H9 (cell line): ENCODE results near the gene PTPRS. TPM values are rescaled to one million over a fixed set of nuclear protein-coding genes. Genes with fewer than 3 reads are reported as not detected.

Experiments
- DNase-seq: peaks from one replicate; pipeline ENCODE4 v3.0.0-alpha.2; 2017
- H2AFZ ChIP-seq: one replicate; pipeline ENCODE4 v1.6.1; 2013; ENCODE audit warnings: mild to moderate bottlenecking, low read length, control low read depth, moderate library complexity
- H2AK5ac ChIP-seq: 2 replicates; pipeline ENCODE4 v1.6.1; 2013; ENCODE audit warnings: low read length, control low read depth, mixed read lengths; ENCODE audit not compliant: insufficient read length
- H2BK120ac ChIP-seq: one replicate; pipeline ENCODE4 v1.6.1; 2013; ENCODE audit warnings: low read depth, mild to moderate bottlenecking, low read length, control low read depth, inconsistent platforms; ENCODE audit not compliant: poor library complexity, severe bottlenecking
- H2BK12ac ChIP-seq: 2 replicates; pipeline ENCODE4 v1.6.1; 2013; ENCODE audit warnings: low read length, control low read depth, mixed read lengths, low read depth; ENCODE audit not compliant: insufficient read length
- H2BK15ac ChIP-seq: 2 replicates; pipeline ENCODE4 v1.6.1; 2013; ENCODE audit warnings: low read depth, low read length, control low read depth
- H2BK20ac ChIP-seq: one replicate; pipeline ENCODE4 v1.6.1; 2013; ENCODE audit warnings: low read depth, mild to moderate bottlenecking, low read length, control low read depth, inconsistent platforms; ENCODE audit not compliant: poor library complexity, severe bottlenecking
- H2BK5ac ChIP-seq: 2 replicates; pipeline ENCODE4 v1.6.1; 2013; ENCODE audit warnings: low read length, control low read depth, mixed read lengths; ENCODE audit not compliant: insufficient read length
- H3K14ac ChIP-seq: 2 replicates; pipeline ENCODE4 v1.6.1; 2013; ENCODE audit warnings: low read length, control low read depth; ENCODE audit not compliant: insufficient read depth
- H3K18ac ChIP-seq: 2 replicates; pipeline ENCODE4 v1.6.1; 2013; ENCODE audit warnings: low read depth, mild to moderate bottlenecking, mixed read lengths, low read length, control low read depth; ENCODE audit not compliant: insufficient read length
- H3K23ac ChIP-seq: 2 replicates; pipeline ENCODE4 v1.6.1; 2013; ENCODE audit warnings: low read length, control low read depth, mixed read lengths, low read depth; ENCODE audit not compliant: insufficient read length
- H3K23me2 ChIP-seq: 2 replicates; pipeline ENCODE4 v1.6.1; 2013; ENCODE audit warnings: low read depth, mild to moderate bottlenecking, mixed read lengths, low read length, control low read depth; ENCODE audit not compliant: insufficient read length, poor library complexity, severe bottlenecking
- H3K27ac ChIP-seq: 2 replicates; pipeline ENCODE4 v1.5.1; 2013; ENCODE audit warnings: low read length, control low read depth, mixed read lengths, low read depth; ENCODE audit not compliant: insufficient read length
- H3K27me3 ChIP-seq: 2 replicates; pipeline ENCODE4 v1.6.1; 2013; ENCODE audit warnings: low read length, control low read depth, inconsistent platforms; ENCODE audit not compliant: insufficient read depth
- H3K4ac ChIP-seq: 2 replicates; pipeline ENCODE4 v1.6.1; 2013; ENCODE audit warnings: low read depth, mild to moderate bottlenecking, control low read depth, inconsistent platforms, low read length, moderate library complexity
- H3K4me1 ChIP-seq: 2 replicates; pipeline ENCODE4 v1.6.1; 2013; ENCODE audit warnings: low read length, control low read depth, inconsistent platforms; ENCODE audit not compliant: insufficient read depth
- H3K4me2 ChIP-seq: 2 replicates; pipeline ENCODE4 v1.6.1; 2013; ENCODE audit warnings: low read length, control low read depth, mixed read lengths; ENCODE audit not compliant: insufficient read length, insufficient read depth
- H3K56ac ChIP-seq: 2 replicates; pipeline ENCODE4 v1.6.1; 2013; ENCODE audit warnings: low read depth, mild to moderate bottlenecking, mixed read lengths, low read length, control low read depth; ENCODE audit not compliant: insufficient read length
- H3K79me1 ChIP-seq: 2 replicates; pipeline ENCODE4 v1.6.1; 2013; ENCODE audit warnings: low read depth, mild to moderate bottlenecking, moderate library complexity, low read length, control low read depth, inconsistent platforms; ENCODE audit not compliant: insufficient read depth, poor library complexity, severe bottlenecking
- H3K79me2 ChIP-seq: 2 replicates; pipeline ENCODE4 v1.6.1; 2013; ENCODE audit warnings: low read length, control low read depth, inconsistent platforms; ENCODE audit not compliant: insufficient read depth
- H3K9ac ChIP-seq: 2 replicates; pipeline ENCODE4 v1.6.1; 2013; ENCODE audit warnings: low read length, control low read depth, mixed read lengths; ENCODE audit not compliant: insufficient read length; ENCODE audit errors: extremely low read depth
- H3K9me3 ChIP-seq: one replicate; pipeline ENCODE4 v1.6.1; 2013; ENCODE audit warnings: low read depth, low read length, inconsistent platforms; ENCODE audit not compliant: control insufficient read depth
- H3T11ph ChIP-seq: one replicate; pipeline ENCODE4 v1.6.1; 2013; ENCODE audit warnings: mild to moderate bottlenecking, low read length, control low read depth, inconsistent platforms
- H4K20me1 ChIP-seq: one replicate; pipeline ENCODE4 v1.6.1; 2013; ENCODE audit not compliant: control insufficient read depth, insufficient read length, insufficient read depth
- H4K5ac ChIP-seq: 2 replicates; pipeline ENCODE4 v1.6.1; 2013; ENCODE audit warnings: low read depth, mild to moderate bottlenecking, mixed read lengths, low read length, control low read depth; ENCODE audit not compliant: insufficient read length
- H4K8ac ChIP-seq: replicated peaks from 2 replicates; pipeline ENCODE4 v1.6.1; 2013; ENCODE audit warnings: low read length, control low read depth, mixed read lengths, low read depth; ENCODE audit not compliant: insufficient read length
- H4K91ac ChIP-seq: 2 replicates; pipeline ENCODE4 v1.6.1; 2013; ENCODE audit warnings: low read depth, mild to moderate bottlenecking, moderate library complexity, mixed read lengths, low read length, control low read depth; ENCODE audit not compliant: insufficient read length
- H3K27ac Mint-ChIP-seq, 3 experiments: 2 replicates in 2 of 3; 3 replicates in 1 of 3; pipeline ENCODE4 v1.8.0; 2020 to 2021; ENCODE audit warnings: mixed read lengths in 3 of 3, mild to moderate bottlenecking in 1 of 3, moderate library complexity in 1 of 3
- H3K27me3 Mint-ChIP-seq: 2 replicates; pipeline ENCODE4 v1.8.0; 2021; ENCODE audit warnings: low read depth, mild to moderate bottlenecking, moderate library complexity, mixed read lengths
- H3K36me3 Mint-ChIP-seq, 3 experiments: 2 replicates in 2 of 3; 3 replicates in 1 of 3; pipeline ENCODE4 v1.8.0; 2020 to 2021; ENCODE audit warnings: low read depth in 3 of 3, mixed read lengths in 3 of 3; ENCODE audit not compliant: insufficient read depth in 1 of 3
- H3K4me1 Mint-ChIP-seq, 2 experiments: 2 replicates each; pipeline ENCODE4 v1.8.0; 2020; ENCODE audit warnings: mixed read lengths in 2 of 2
- H3K4me3 Mint-ChIP-seq, 2 experiments: 2 replicates in 1 of 2; 3 replicates in 1 of 2; pipeline ENCODE4 v1.8.0; 2020 to 2021; ENCODE audit warnings: mild to moderate bottlenecking in 2 of 2, mixed read lengths in 2 of 2, moderate library complexity in 1 of 2
- H3K9me3 Mint-ChIP-seq, 2 experiments: 2 replicates in 1 of 2; 3 replicates in 1 of 2; pipeline ENCODE4 v1.8.0; 2020; ENCODE audit warnings: mild to moderate bottlenecking in 2 of 2, mixed read lengths in 2 of 2, moderate library complexity in 1 of 2
- CTCF ChIP-seq: fragments of 200-600 bp; sonication (generic); conservative IDR thresholded peaks from 3 replicates; pipeline ENCODE4 v1.8.0; 2021; ENCODE audit warnings: antibody characterized with exemption, mild to moderate bottlenecking
- WGBS: extraction: QIAGEN DNeasy Blood & Tissue Kit; methylation state at CpG from one replicate; pipeline ENCODE4 v1.1.7; 2013; ENCODE audit warnings: missing lambda C conversion rate, low lambda C conversion rate, mixed read lengths; ENCODE audit not compliant: insufficient read length; ENCODE audit errors: extremely low coverage; 5-methylcytosine and 5-hydroxymethylcytosine counted together
- total RNA-seq: library from RNA; stranded (reverse); gene quantifications from 2 replicates; pipeline ENCODE4 v1.2.1, GENCODE V29; 2021

The PTPRS gene
- total RNA-seq, 1 experiment from 2014 or later = 186 TPM

GRCh38 chr19:5335593-5335992 lies 5.0 kb downstream of the PTPRS start:
- no peak overlapping the region for H2BK5ac ChIP-seq
- no peaks in the 10 kb centered on the region for H3K9me3 ChIP-seq
- H3K23ac ChIP-seq = no peak overlapping the region
- H3K4me1 Mint-ChIP-seq = peaks cover 25 to 39% of the 10 kb centered on the region in 2 experiments
- no peak overlapping the region for H2BK15ac ChIP-seq
- DNase-seq = no peak
- no peaks in the 10 kb centered on the region for H3K27me3 ChIP-seq
- no peak overlapping the region for H3K4me2 ChIP-seq
- no peaks in the 10 kb centered on the region for H3K9me3 Mint-ChIP-seq
- no peak for TF ChIP-seq CTCF
- no peak overlapping the region for H3K14ac ChIP-seq
- H3T11ph ChIP-seq = no peak overlapping the region
- H3K23me2 ChIP-seq = peaks cover 10% of the 10 kb centered on the region
- WGBS = no CpG with 5 or more reads among the region's 15 CpGs
- peak overlapping the region; percentile 37 to 63 (median 49); a peak in 2 of 7 replicates for H3K27ac Mint-ChIP-seq
- H3K9ac ChIP-seq = no peak overlapping the region
- H2BK12ac ChIP-seq = no peak overlapping the region
- H3K27me3 Mint-ChIP-seq = no peaks in the 10 kb centered on the region; the same call in 1 of the 2 replicates
- H4K8ac ChIP-seq = no peak overlapping the region
- no peak overlapping the region for H3K4me3 Mint-ChIP-seq
- H2AFZ ChIP-seq = no peak overlapping the region
- no peak overlapping the region for H2BK20ac ChIP-seq
- H4K20me1 ChIP-seq = no peaks in the 10 kb centered on the region
- H2BK120ac ChIP-seq = no peak overlapping the region
- H3K79me2 ChIP-seq = peaks cover 35% of the 10 kb centered on the region; the same call in 1 of the 2 replicates
- no peaks in the 10 kb centered on the region for H3K4me1 ChIP-seq
- peaks cover 7% of the 10 kb centered on the region for H3K79me1 ChIP-seq
- H4K91ac ChIP-seq = no peak overlapping the region
- H3K27ac ChIP-seq = no peak overlapping the region
- peaks cover 7 to 29% (median 10%) of the 10 kb centered on the region in 3 experiments; a peak in 6 of 7 replicates for H3K36me3 Mint-ChIP-seq
- no peak overlapping the region for H3K56ac ChIP-seq
- no peak overlapping the region for H4K5ac ChIP-seq
- no peak overlapping the region for H3K4ac ChIP-seq
- H3K18ac ChIP-seq = no peak overlapping the region
- no peak overlapping the region for H2AK5ac ChIP-seq
